Fibroblast of mammary gland (primary cell): Measurements from ENCODE around the gene NME7.
"Not testable (repeated sequence)": the region's sequence is repeated elsewhere in the genome, so short reads cannot be mapped to it uniquely, and the experiment has no call there.

ENCODE experiments used
- DNase-seq: peaks from one replicate; pipeline ENCODE4 v3.0.0-alpha.2; 2010; ENCODE audit warnings: low read depth
- H3K4me3 ChIP-seq: 2 replicates; pipeline ENCODE4 v1.5.1; 2011; ENCODE audit warnings: low read depth, mild to moderate bottlenecking, low read length, moderate library complexity; ENCODE audit not compliant: control insufficient read depth
- CTCF ChIP-seq: conservative IDR thresholded peaks from 2 replicates; pipeline ENCODE4 v1.5.1; 2011; ENCODE audit warnings: low read depth, low read length, inconsistent platforms; ENCODE audit not compliant: control insufficient read depth, insufficient read depth

Gene NME7

GRCh38 chr1:169289016-169289415, 78.6 kb downstream of the NME7 start:
- no peak for TF ChIP-seq CTCF
- H3K4me3 ChIP-seq = no peak overlapping the region
- DNase-seq = no peak

- no peak for DNase-seq
Observed at GRCh38 chr1:169288011-169288414, 79.6 kb downstream of the NME7 start.

GRCh38 chr1:169287280-169287679, 80.3 kb downstream of the NME7 start:
- H3K4me3 ChIP-seq = no peak overlapping the region
- TF ChIP-seq CTCF = no peak
- no peak for DNase-seq

More at GRCh38 chr1:169288011-169288414, 79.6 kb downstream of the NME7 start:
- no peak for TF ChIP-seq CTCF
- H3K4me3 ChIP-seq = no peak overlapping the region

- DNase-seq = not testable (repeated sequence)
Observed at GRCh38 chr1:169281562-169281961, 86.0 kb downstream of the NME7 start.

GRCh38 chr1:169271098-169271497, 96.5 kb downstream of the NME7 start:
- H3K4me3 ChIP-seq = no peak overlapping the region
- no peak for DNase-seq
- no peak for TF ChIP-seq CTCF

More at GRCh38 chr1:169281562-169281961, 86.0 kb downstream of the NME7 start:
- H3K4me3 ChIP-seq = not testable (repeated sequence)

GRCh38 chr1:169266133-169266532, 101.5 kb downstream of the NME7 start:
- DNase-seq = no peak
- TF ChIP-seq CTCF = no peak
- H3K4me3 ChIP-seq = no peak overlapping the region

- DNase-seq = no peak
- H3K4me3 ChIP-seq = no peak overlapping the region
- TF ChIP-seq CTCF = no peak
Observed at GRCh38 chr1:169263059-169263458, 104.5 kb downstream of the NME7 start.
